LNCAP (cell line): ENCODE data around the gene PTPRJ.

Experiments
- CTCF ChIP-seq: fragments of 450-650 bp; IDR thresholded peaks from 2 replicates; pipeline ENCODE4 v1.5.1; 2017; ENCODE audit warnings: mild to moderate bottlenecking

Gene PTPRJ

GRCh38 chr11:48043991-48044512 is 63.7 kb downstream of the PTPRJ start:
- TF ChIP-seq CTCF: no peak

GRCh38 chr11:48044577-48044976 is 64.2 kb downstream of the PTPRJ start:
- TF ChIP-seq CTCF: no peak

GRCh38 chr11:48045536-48045935 is 65.2 kb downstream of the PTPRJ start:
- TF ChIP-seq CTCF: no peak

GRCh38 chr11:48047616-48048015 is 67.3 kb downstream of the PTPRJ start:
- TF ChIP-seq CTCF: no peak

- TF ChIP-seq CTCF: no peak
These were observed 68.7 kb downstream of the PTPRJ start for GRCh38 chr11:48049036-48049435.

- no peak for TF ChIP-seq CTCF
These were observed 69.9 kb downstream of the PTPRJ start for GRCh38 chr11:48050304-48050703.

GRCh38 chr11:48051217-48051830 is 71.0 kb downstream of the PTPRJ start:
- TF ChIP-seq CTCF: no peak
